Psoas muscle (tissue), 8 donors: ENCODE results near the gene ZRANB1. TPM values are rescaled to one million over a fixed set of nuclear protein-coding genes. Genes with fewer than 3 reads are reported as not detected.
A peak's percentile ranks its signal among the peaks of the same experiment; 100 is the strongest.

Experiments
- ATAC-seq, 4 donors: fragments of 200-7000 bp; cut with Tn5 transposase; one replicate each; pipeline ENCODE4 v1.9.1; 2020; ENCODE audit warnings: moderate library complexity in 3 of 4, mild to moderate bottlenecking in 2 of 4
- DNase-seq, 2 donors: peaks; one replicate each; pipeline ENCODE4 v3.0.0-alpha.2; 2020
- H3K27ac ChIP-seq: fragments of 200-600 bp; one replicate; pipeline ENCODE4 v1.8.0; 2022
- H3K27me3 ChIP-seq, 3 donors: fragments of 200-600 bp in 1 of 3; one replicate each; pipeline versions ENCODE4 v1.6.1 to v1.8.0; 2013 to 2022; ENCODE audit warnings: low read length in 2 of 3, mild to moderate bottlenecking in 2 of 3, moderate library complexity in 1 of 3; ENCODE audit not compliant: insufficient read depth in 3 of 3
- H3K36me3 ChIP-seq, 2 donors: fragments of 200-600 bp in 1 of 2; one replicate each; pipeline versions ENCODE4 v1.6.1 to v1.8.0; 2013 to 2022; ENCODE audit warnings: low read depth in 1 of 2, mild to moderate bottlenecking in 1 of 2, moderate library complexity in 1 of 2; ENCODE audit not compliant: insufficient read depth in 1 of 2
- H3K4me1 ChIP-seq: fragments of 200-600 bp; one replicate; pipeline ENCODE4 v1.8.0; 2022
- H3K4me3 ChIP-seq: fragments of 200-600 bp; one replicate; pipeline ENCODE4 v1.8.0; 2022; ENCODE audit warnings: mild to moderate bottlenecking
- H3K9me3 ChIP-seq: fragments of 200-600 bp; one replicate; pipeline ENCODE4 v1.8.0; 2022
- WGBS, 3 donors: extraction: QIAGEN DNeasy Blood & Tissue Kit; methylation state at CpG; one replicate each; pipeline versions ENCODE4 v1.1.6 to v1.1.7; 2013; 5-methylcytosine and 5-hydroxymethylcytosine counted together
- intact Hi-C, 2 donors: fragments of 100-400 bp; cut with DNase I; formaldehyde crosslinking; loops; one replicate each; pipeline versions ENCODE4 v1.11.0 to v1.14.2; 2022
- long read RNA-seq, 2 donors: library from polyadenylated mRNA; unstranded; transcript quantifications; one replicate each; pipeline ENCODE4 v2.0.0, GENCODE V29; 2021
- polyA plus RNA-seq, 3 donors: library from polyadenylated mRNA; stranded (reverse); fragments of 200-250 nt; gene quantifications; one replicate each; pipeline ENCODE4 v1.2.3, GENCODE V29; 2013
- total RNA-seq, 4 donors: library from RNA; stranded (reverse); fragmentation: NEBNext Ultra II Directional in 2 of 4; extraction: Animal tissue kit (Norgen Biotek cat#: 25700) in 2 of 4; gene quantifications; one replicate each; pipeline versions ENCODE4 v1.2.1 to v1.2.4, GENCODE V29; 2021 to 2023
- TF ChIP-seq, protein P1 (sequence below): fragments of 200-600 bp; IDR thresholded peaks from one replicate; pipeline ENCODE4 v1.8.0; 2022; ENCODE audit warnings: antibody characterized with exemption
- donor health status: healthy with polysubstance abuse.
- donor health status: DM: no; HTN: no; CAD: no; lungs with moderate emphysema.
- donor health status: Bipolar disorder and iron deficiency.
- donor health status: healthy.
- donor health status: DM: yes; HTN: yes; CAD: no.
- donor health status: DM: no; HTN: no; CAD: no.
- donor health status: DM: no; HTN: no; CAD: no.
- donor health status: DM: yes; HTN: yes; CAD: no.

The ZRANB1 gene
- 10 to 100 TPM; 25.7 to 81.4 (median 53.1) TPM for total RNA-seq
- polyA plus RNA-seq, result 100 to 1,000 TPM in 1 of 3 donors, 10 to 100 TPM in 2; 20.9 to 115 (median 57.3) TPM
- long read RNA-seq, donor 1, full-length matches to known transcripts, result 3 of 57 reads
- long read RNA-seq, donor 1, partial matches to known transcripts, result 2 of 57 reads
- long read RNA-seq, donor 1, other reads (novel, unspliced or antisense), result 52 of 57 reads
- long read RNA-seq, donor 2, full-length matches to known transcripts, result 14 of 266 reads
- long read RNA-seq, donor 2, partial matches to known transcripts, result 31 of 266 reads
- long read RNA-seq, donor 2, other reads (novel, unspliced or antisense), result 221 of 266 reads

DNA sequence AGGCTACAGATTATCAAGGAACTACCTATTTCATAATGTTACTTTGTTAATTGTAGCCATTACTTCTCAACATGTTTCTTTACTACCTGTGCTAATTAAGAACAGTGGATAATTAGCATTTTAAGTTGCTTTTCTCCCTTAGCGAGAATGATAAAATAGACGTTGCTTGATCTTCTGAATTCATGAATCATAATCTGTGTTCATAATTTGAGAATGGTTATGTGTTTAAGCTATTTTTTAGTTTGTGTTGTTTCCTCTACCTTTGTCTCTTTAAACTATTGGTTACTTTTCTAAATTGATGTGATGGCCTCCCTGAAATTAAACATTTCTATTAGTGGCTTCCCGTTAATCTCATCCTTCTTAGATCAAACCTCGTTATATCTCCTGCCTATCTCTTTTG, at the start of gene ZRANB1:
Gene ZRANB1 (plus strand): TSS at position 301 of the 400 bp plus-strand sequence. CDS start 371 bp downstream, outside the sequence.
- ATAC-seq (no peak), DNase-seq (no peak)
- peak within 1 kb of the TSS; percentile 40 for H3K4me3 ChIP-seq
- H3K9me3 ChIP-seq, result no peaks in the 10 kb centered on the region
- TF ChIP-seq, protein P1, sequence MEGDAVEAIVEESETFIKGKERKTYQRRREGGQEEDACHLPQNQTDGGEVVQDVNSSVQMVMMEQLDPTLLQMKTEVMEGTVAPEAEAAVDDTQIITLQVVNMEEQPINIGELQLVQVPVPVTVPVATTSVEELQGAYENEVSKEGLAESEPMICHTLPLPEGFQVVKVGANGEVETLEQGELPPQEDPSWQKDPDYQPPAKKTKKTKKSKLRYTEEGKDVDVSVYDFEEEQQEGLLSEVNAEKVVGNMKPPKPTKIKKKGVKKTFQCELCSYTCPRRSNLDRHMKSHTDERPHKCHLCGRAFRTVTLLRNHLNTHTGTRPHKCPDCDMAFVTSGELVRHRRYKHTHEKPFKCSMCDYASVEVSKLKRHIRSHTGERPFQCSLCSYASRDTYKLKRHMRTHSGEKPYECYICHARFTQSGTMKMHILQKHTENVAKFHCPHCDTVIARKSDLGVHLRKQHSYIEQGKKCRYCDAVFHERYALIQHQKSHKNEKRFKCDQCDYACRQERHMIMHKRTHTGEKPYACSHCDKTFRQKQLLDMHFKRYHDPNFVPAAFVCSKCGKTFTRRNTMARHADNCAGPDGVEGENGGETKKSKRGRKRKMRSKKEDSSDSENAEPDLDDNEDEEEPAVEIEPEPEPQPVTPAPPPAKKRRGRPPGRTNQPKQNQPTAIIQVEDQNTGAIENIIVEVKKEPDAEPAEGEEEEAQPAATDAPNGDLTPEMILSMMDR, result no peak
- intact Hi-C loops, result no loop called here
- H3K36me3 ChIP-seq, result no peaks in the 10 kb centered on the region
- WGBS, 3 donors, result 67 to 85% (median 67%) methylated on average over 4 of the region's 4 CpGs
- no peaks in the 10 kb centered on the region for H3K27me3 ChIP-seq
- H3K4me1 ChIP-seq, result peaks cover 82% of the 10 kb centered on the region
- H3K27ac ChIP-seq, result peak within 1 kb of the TSS; percentile 86

DNA sequence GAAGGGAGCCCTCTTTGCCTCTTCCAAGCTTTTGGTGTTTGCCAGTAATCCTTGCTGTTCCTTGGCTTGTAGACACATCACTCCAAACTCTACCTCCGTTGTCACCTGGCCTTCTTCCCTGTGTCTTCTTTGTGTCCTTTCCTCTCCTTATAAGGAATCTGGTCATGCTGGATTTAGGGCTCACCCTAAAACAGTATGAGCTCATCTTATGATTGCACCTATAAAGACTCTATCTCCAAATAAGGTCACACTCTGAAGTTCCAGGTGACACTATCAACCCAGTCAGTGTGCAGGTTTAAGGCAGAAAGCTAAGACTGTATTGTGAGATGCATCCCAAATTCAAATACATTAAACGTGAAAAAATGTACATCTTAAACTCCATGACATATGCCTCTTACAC, 49.0 kb upstream of the ZRANB1 start:
- no peak for ATAC-seq
- Histone ChIP-seq H3K27me3 (no peaks in the 10 kb centered on the region), H3K9me3 (no peaks in the 10 kb centered on the region), H3K36me3 (no peaks in the 10 kb centered on the region), H3K27ac (no peak overlapping the region), H3K4me3 (no peak overlapping the region), H3K4me1 (no peaks in the 10 kb centered on the region)
- no peak for DNase-seq
- TF ChIP-seq, protein P1, result no peak
- 67 to 71% (median 67%) methylated on average over 2 of the region's 2 CpGs for WGBS, 3 donors
- intact Hi-C loops, result no loop called here

DNA sequence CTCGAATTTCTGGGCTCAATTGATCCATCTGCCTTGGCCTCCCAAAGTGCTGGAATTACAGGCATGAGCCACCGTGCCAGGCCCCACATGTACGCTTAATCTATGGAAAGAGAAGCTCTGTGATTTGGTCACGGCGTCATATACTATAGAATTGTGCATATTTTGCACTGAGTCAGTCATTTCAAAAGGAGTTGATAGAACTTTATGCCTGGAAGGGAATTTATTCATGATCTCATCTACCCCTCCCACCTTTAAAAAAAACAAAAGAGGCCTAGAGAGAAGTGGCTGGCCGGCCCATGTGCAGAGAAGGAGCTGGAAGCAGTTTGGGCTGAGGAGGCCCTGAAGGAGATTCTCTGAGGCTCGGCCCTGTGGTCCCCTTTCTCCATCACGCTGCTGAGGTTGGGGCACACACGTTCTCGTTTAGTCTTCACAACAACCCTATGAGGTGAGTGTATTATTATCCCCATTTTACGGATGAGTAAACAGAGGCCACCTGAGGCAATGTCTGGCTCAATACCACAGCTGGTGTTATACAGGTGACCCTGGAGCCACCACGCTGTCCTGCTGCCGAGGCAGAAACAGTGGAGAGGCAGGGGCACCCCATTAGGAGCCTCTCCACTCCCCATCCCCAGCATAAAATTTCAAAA, 47.2 kb upstream of the ZRANB1 start:
- TF ChIP-seq, protein P1, result no peak
- H3K4me3 ChIP-seq, result no peak overlapping the region
- no peaks in the 10 kb centered on the region for H3K36me3 ChIP-seq
- no peak overlapping the region for H3K27ac ChIP-seq
- no peak for ATAC-seq
- no peaks in the 10 kb centered on the region for H3K27me3 ChIP-seq
- H3K9me3 ChIP-seq, result no peaks in the 10 kb centered on the region
- intact Hi-C loops, result no loop called here
- DNase-seq, result no peak
- WGBS, 3 donors, result 78 to 82% (median 80%) methylated on average over 13 of the region's 13 CpGs
- no peaks in the 10 kb centered on the region for H3K4me1 ChIP-seq

DNA sequence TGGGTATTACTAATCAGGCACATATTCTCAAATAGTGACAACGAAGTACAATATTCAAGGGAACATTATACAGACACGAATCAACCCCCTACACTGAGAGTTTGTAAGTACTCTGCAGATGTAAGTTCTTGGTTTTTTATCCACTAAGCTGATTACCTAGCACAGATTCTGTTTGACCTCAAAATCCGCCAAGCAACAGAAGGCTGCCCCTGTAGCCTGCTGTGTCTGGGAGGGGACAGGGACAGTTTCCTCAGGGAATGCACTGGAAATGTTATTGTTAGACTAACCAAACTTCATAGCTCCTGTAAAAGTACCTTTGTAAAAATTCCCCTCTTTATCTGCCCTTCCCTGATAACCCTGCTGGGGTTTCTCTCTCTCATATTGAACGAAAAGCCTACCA, 45.2 kb upstream of the ZRANB1 start:
- Histone ChIP-seq H3K9me3 (no peaks in the 10 kb centered on the region), H3K27me3 (no peaks in the 10 kb centered on the region), H3K4me3 (no peak overlapping the region), H3K4me1 (no peaks in the 10 kb centered on the region), H3K27ac (no peak overlapping the region), H3K36me3 (no peaks in the 10 kb centered on the region)
- TF ChIP-seq, protein P1, result no peak
- intact Hi-C loops, result no loop called here
- ATAC-seq (no peak), DNase-seq (no peak)
- 69 to 80% (median 76%) methylated on average over 4 of the region's 4 CpGs for WGBS, 3 donors
